ENCODE results near the gene PER2.

PER2 gene

GRCh38 chr2:238288650-238289573, 502 bp upstream of the PER2 start (continued):
- TF ChIP-seq YY2 (tag by site-specific recombination; IDR thresholded peaks at IDR 0.05) (no peak), ZNF433 (tag by site-specific recombination; IDR thresholded peaks at IDR 0.05; ENCODE audit: low read depth) (no peak), ZBTB11 (tag by site-specific recombination; conservative IDR thresholded peaks at IDR 0.05; ENCODE audit: low read depth) (peak; percentile 50; the same call in 1 of the 2 replicates), PRDM4 (tag by site-specific recombination; IDR thresholded peaks at IDR 0.05) (no peak), KLF9 (tag by site-specific recombination; IDR thresholded peaks at IDR 0.05; ENCODE audit: low read depth) (peak; percentile 87), ZNF24 (tag by site-specific recombination; IDR thresholded peaks at IDR 0.05) (0 out of 2 replicates have a peak, but pooled peaks have one; percentile 71), ZIC2 (tag by site-specific recombination; IDR thresholded peaks at IDR 0.05) (no peak), BCL11A (tag by site-specific recombination; IDR thresholded peaks at IDR 0.05; ENCODE audit: low read depth) (no peak)

- peaks cover 16% of the 10 kb centered on the region for H3K4me1 ChIP-seq (ENCODE audit: control insufficient read depth, insufficient read depth, low read length)
- H3K36me3 ChIP-seq (ENCODE audit: control insufficient read depth in 2 of 2, insufficient read depth in 1 of 2, low read length in 2 of 2): no peaks in the 10 kb centered on the region
- H3K4me3 ChIP-seq (ENCODE audit: low read depth, low read length): no peak overlapping the region
- ChIA-PET POLR2A (no interaction called here), CTCF (interaction anchor here (1.1 to 3.2 kb wide), 2 partner anchors 9 to 24 kb away, joined by 5 to 11 read pairs; no protein-coding TSS in a partner anchor)
- H3K27ac ChIP-seq (ENCODE audit: extremely low read depth, low read depth, low read length): no peak overlapping the region
- no peaks in the 10 kb centered on the region for H3K9me3 ChIP-seq (ENCODE audit: control insufficient read depth, insufficient read depth, low read depth, low read length)
- TF ChIP-seq ZNF639 (tag by site-specific recombination; IDR thresholded peaks at IDR 0.05) (no peak), KLF7 (tag by site-specific recombination; IDR thresholded peaks at IDR 0.05; ENCODE audit: borderline replicate concordance) (no peak), KLF8 (tag by site-specific recombination; IDR thresholded peaks at IDR 0.05) (no peak)
These were observed 1.2 kb downstream of the PER2 start for GRCh38 chr2:238286987-238287736.

GRCh38 chr2:238286551-238286950, 1.9 kb downstream of the PER2 start:
- Histone ChIP-seq H3K27ac (ENCODE audit: extremely low read depth, low read depth, low read length) (peak overlapping the region; percentile 32), H3K9me3 (ENCODE audit: control insufficient read depth, insufficient read depth, low read depth, low read length) (no peaks in the 10 kb centered on the region), H3K4me3 (ENCODE audit: low read depth, low read length) (no peak overlapping the region), H3K4me1 (ENCODE audit: control insufficient read depth, insufficient read depth, low read length) (peaks cover 16% of the 10 kb centered on the region), H3K36me3 (ENCODE audit: control insufficient read depth in 2 of 2, insufficient read depth in 1 of 2, low read length in 2 of 2) (no peaks in the 10 kb centered on the region)
- POLR2A ChIA-PET: no interaction called here
- TF ChIP-seq ZNF155 (tag by site-specific recombination; IDR thresholded peaks at IDR 0.05) (no peak), ZNF274 (IDR thresholded peaks at IDR 0.05; ENCODE audit: low read length) (no peak), ZNF274 (tag by site-specific recombination; IDR thresholded peaks at IDR 0.05; ENCODE audit: borderline replicate concordance) (no peak), ZNF585B (tag by site-specific recombination; IDR thresholded peaks at IDR 0.05) (no peak), ZNF558 (tag by site-specific recombination; IDR thresholded peaks at IDR 0.05) (no peak), ZNF654 (tag by site-specific recombination; IDR thresholded peaks at IDR 0.05; ENCODE audit: low read depth) (no peak), ZNF629 (tag by site-specific recombination; IDR thresholded peaks at IDR 0.05) (peak; percentile 34; the same call in 1 of the 2 replicates), ZNF239 (tag by site-specific recombination; IDR thresholded peaks at IDR 0.05) (peak; percentile 52; the same call in 1 of the 2 replicates), MZF1 (tag by site-specific recombination; IDR thresholded peaks at IDR 0.05; ENCODE audit: borderline replicate concordance) (no peak), PRDM4 (tag by site-specific recombination; IDR thresholded peaks at IDR 0.05) (no peak)
- CTCF ChIA-PET: interaction anchor here (3.2 kb wide), 1 partner anchor 23 kb away, joined by 11 read pairs; no protein-coding TSS in a partner anchor

Measured in HEK293 (cell line).